ENCODE data around the gene DBP.
"Not testable (repeated sequence)": the region's sequence is repeated elsewhere in the genome, so short reads cannot be mapped to it uniquely, and the experiment has no call there.

- TF ChIP-seq POLR2AphosphoS5, POLR2A, CTCF (IDR thresholded peaks at IDR 0.05): not testable (repeated sequence)
Observed at GRCh38 chr19:48657828-48658227, 20.6 kb upstream of the DBP start.

All from sigmoid colon (tissue), 4 donors.